HG03565 (cell line): ENCODE measurements around the gene CASP9.
"Not testable (repeated sequence)": the region's sequence is repeated elsewhere in the genome, so short reads cannot be mapped to it uniquely, and the experiment has no call there.

Experiments used
- ATAC-seq: cut with Tn5 transposase; IDR thresholded peaks from one replicate; pipeline ENCODE4 v1.9.1; 2021; ENCODE audit warnings: mild to moderate bottlenecking, moderate library complexity; ENCODE audit not compliant: unreplicated experiment

Gene CASP9

DNA sequence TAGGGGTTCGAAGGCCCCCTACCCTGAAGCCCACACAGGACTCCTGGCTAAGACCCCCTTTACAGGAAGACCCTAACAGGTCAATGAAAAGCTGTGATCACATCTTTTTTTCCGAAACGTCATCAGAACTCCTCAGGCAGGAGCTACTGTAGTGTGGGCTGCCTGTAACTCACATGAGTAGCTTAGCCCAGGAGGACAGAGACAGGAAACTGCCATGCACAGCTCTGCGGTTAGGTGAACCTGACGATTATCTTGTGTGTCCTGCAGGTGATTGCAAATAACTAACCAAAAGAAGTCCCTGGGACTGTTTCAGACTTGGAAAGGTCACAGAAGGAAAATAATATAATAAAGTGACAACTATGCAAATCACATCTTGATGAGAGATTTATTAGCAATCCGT is 52.3 kb downstream of the CASP9 start:
- ATAC-seq, result not testable (repeated sequence)

DNA sequence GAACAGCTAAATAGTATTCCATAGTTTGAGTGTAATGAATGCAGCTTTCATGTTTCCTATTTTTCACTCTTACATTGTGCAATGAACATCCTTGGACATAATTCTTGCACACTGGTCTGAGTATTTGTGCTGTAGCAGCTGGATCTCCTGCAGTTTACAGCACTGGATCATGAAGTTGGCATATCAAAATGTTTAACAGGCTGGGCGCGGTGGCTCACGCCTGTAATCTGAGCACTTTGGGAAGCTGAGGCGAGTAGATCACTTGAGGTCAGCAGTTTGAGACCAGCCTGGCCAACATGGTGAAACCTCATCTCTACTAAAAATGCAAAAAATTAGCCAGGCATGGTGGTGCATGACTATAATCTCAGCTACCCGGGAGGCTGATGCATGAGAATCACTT is 52.9 kb downstream of the CASP9 start:
- ATAC-seq, result not testable (repeated sequence)

GRCh38 chr1:15469821-15470448 is 54.1 kb downstream of the CASP9 start:
- ATAC-seq, result not testable (repeated sequence)

- ATAC-seq, result no peak
These were observed 54.7 kb downstream of the CASP9 start for GRCh38 chr1:15469361-15469760.

- no peak for ATAC-seq
These were observed 55.9 kb downstream of the CASP9 start for GRCh38 chr1:15468145-15468544.

- ATAC-seq, result not testable (repeated sequence)
These were observed 56.9 kb downstream of the CASP9 start for GRCh38 chr1:15466955-15467625.

DNA sequence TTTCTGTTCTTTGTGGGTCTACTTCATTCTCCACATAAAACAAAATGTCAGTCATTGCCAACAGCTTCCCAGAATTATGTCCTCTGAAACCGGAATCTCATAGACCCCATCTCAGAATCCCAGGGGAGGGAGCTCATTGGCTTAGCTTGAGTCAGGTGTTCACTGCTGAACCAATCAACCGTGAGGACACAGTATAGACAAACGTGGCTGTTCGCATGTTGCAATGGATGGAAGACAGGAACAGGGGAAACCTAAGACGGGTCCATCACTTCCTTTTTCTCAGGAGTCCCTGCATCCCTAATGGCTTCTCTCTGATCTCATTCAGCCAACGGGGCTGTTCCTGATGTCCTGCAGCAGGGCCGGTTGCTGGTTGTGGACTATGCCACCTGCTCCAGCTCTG is 58.3 kb downstream of the CASP9 start:
- ATAC-seq, result no peak

DNA sequence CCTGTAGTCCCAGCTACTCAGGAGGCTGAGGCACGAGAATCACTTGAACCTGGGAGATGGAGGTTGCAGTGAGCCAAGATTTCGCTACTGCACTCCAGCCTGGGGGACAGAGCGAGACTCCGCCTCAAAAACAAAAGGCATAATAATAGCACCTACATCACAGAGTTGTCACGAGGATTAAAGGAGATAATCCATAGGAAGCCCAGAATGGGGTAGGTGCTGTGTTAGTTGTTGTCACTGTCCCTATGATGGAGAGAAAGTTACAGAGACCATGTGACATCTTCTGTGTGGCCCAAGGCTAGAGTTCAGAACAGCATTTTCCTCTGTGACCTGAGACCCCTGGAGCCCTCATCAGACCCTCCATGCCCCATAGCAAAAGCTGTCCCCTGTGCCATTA is 60.1 kb downstream of the CASP9 start:
- not testable (repeated sequence) for ATAC-seq

DNA sequence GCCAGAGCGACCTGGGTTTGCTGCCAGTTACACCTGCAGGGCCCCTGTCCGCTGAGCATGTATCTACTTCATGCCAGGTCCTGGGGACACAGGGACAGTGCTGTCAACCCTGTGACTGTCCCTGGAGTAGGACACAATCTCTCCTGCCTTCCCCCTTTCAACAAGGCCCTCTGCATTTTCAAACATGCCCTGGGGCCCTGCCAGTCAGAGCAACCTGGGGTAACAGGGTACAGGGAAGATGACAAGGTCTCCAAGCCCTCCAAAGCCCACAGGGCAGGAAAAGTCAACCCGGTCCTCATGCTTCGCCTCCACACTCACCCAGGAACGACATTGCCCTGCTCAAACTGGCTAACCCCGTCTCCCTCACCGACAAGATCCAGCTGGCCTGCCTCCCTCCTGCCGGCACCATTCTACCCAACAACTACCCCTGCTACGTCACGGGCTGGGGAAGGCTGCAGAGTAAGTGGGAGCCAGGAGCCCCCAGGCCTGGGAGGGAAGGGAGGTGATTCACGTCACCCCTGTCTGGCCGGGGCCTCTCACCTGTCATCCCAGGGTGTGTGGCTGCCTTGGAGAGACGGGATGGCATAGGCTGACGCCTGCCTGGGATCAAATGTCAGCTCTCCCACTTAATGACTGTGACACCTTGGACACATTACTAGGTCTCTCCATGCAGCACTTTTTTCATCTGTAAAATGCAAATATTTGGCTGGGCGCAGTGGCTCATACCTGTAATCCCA is 60.8 kb downstream of the CASP9 start:
- not testable (repeated sequence) for ATAC-seq

DNA sequence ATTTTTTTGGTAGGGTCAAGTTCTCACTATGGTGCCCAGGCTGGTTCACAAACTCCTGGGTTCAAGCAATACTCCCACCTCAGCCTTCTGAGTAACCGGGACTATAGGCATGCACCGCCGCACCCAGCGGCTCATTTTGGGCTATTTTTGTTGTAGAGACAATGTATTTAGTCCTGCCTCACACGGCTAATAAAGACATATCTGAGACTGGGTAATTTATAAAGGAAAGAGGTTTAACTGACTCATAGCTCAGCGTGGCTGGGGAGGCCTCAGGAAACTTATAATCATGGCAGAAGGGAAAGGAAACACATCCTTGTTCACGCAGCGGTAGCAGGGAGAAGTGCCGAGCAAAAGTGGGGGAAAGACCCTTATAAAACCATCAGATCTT is 63.3 kb downstream of the CASP9 start:
- ATAC-seq, result no peak

- no peak for ATAC-seq
These were observed 64.0 kb downstream of the CASP9 start for GRCh38 chr1:15459771-15460707.

DNA sequence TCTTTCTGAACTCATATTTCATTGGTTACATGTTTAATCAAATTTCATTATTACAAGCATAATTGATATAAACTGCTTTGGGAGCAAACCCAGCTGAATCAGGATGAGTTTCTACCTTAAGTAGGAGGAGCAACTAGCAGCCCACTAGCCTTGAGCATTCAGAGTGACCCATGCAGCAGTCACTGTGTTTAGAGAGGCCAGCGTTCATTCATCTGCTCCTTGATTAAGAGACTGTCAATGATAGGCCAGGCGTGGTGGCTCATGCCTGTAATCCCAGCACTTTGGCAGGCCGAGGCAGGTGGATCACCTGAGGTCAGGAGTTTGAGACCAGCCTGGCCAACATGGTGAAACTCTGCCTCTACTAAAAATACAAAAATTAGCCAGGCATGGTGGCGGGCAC is 65.6 kb downstream of the CASP9 start:
- not testable (repeated sequence) for ATAC-seq

DNA sequence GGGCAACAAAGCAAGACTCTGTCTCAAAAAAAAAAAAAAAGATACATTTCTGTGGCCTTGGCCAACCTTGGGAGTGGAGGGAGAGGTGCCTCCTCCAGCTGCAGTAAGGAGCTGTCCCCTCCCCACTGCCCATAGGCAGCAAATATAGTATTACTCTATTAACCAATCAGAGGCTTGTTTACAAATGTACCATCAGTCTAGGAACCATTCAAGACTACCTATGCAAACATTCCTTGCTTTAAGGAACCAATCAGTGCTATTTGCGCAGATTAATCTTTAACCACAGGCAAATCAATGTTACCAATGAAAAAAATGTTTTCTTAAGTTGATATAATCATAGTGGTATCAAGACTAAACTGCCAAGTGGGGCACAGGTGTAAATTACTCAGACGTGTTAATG is 66.4 kb downstream of the CASP9 start:
- ATAC-seq, result no peak

DNA sequence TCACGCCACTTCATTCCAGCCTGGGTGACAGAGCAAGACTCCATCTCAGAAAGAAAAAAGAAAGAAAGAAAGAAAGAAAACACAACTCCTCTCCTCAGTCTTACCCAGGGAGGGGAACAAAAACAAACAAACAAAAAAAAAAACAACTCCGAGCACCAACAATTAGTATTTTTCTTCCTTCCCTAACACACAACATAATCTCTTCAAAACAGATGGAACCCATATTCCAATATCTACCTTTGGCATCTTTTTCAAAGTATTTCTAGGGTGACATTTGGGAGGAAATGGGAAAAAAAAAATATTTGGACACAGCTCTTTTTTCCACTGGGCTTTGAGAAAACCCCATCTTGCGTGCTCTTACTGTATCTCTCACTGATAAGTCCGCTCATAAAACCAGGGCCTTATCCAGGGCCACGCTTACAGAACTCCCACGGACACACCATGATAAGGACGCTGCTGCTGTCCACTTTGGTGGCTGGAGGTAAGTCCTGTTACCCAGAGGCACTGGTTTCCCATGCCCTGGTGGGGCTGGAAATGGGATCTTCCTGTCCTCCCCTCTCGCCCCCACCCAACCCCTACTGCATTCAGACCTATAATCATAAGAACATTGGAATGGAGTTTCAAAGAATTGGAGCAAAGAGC is 67.6 kb downstream of the CASP9 start, which contains the start of gene CELA2A:
TSS of gene CELA2A (plus strand) at position 420 of the 642 bp plus-strand sequence. CDS start at position 442, 22 bp downstream.
- no peak for ATAC-seq

- no peak for ATAC-seq
These were observed 68.5 kb downstream of the CASP9 start for GRCh38 chr1:15455522-15455921.

DNA sequence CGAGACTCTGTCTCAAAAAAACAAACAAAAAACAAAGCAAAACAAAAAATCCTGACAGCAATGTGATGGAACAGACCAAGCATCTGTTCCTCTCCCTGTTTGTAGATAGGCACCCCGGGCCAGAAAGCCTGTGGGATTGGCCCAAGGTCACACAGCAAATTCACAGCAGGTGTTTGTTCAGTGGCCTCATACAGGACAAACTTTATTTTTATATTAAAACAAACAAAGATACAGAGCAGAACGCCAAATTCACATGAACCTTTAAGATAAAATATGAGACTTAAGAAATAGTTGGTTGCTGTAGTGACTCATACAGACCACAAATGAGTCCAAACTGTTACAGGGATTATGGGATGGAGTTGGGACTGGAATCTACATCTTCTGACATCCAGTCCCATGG is 69.8 kb downstream of the CASP9 start:
- ATAC-seq, result no peak

GRCh38 chr1:15453734-15454133 is 70.3 kb downstream of the CASP9 start:
- no peak for ATAC-seq

DNA sequence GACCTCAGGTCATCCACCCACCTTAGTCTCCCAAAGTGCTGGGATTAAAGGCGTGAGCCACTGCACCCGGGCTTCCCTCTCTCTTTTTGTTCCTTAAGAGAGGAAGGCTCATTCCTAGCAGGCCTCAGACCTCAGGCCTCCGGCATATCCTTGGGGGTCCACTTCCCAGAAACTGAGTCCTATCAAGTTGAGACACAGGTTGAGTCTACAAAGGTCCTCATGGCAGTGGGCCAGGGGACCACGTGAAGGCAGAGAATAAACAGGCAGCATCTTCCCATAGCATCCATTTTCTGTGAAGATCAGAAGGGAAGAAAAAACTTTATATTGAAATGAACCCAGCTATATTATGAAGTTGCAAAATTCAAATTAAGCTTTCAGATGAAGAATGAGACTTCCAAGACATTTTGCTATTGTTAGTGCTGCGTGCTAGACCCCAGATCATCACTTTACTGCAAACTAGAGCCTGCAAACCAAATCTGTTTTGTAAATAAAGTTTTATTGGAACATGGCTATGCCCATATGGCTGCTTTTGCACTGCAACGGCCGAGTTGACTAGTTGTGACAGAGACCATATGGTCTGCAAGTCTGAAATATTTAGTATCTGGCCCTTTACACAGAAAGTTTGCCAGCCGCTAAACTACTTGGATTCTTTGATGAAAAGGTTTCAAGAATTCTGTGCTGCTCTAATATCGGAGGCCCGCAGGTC is 71.0 kb downstream of the CASP9 start:
- no peak for ATAC-seq

DNA sequence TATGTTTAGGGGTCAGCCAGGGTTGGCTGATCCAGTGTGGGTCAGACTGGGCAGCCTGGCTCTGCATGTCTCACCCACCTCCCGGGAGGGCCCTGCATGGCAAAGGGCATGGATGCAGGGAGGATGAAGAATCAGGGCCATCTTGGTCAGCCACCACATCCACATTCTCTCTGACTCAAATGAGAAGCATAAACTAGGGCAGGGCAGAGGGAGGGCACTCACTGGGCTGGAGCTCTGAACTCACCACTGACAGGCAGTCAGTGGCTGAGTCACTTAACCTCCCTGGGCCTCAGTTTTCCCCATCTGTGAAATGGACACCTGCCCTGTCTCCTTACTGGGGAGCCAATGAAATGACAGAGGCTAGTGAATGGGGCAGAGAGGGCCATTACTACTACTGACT is 71.8 kb downstream of the CASP9 start:
- no peak for ATAC-seq
